Adipose tissue (tissue), 3 donors: ENCODE data around the gene IRF8. TPM values are rescaled to one million over a fixed set of nuclear protein-coding genes. Genes with fewer than 3 reads are reported as not detected.

Experiments used
- H3K27ac ChIP-seq: one replicate; pipeline ENCODE4 v1.5.1; 2013; ENCODE audit warnings: low read depth, low read length
- WGBS, 3 donors: extraction: QIAGEN DNeasy Blood & Tissue Kit; methylation state at CpG; one replicate each; pipeline ENCODE4 v1.1.7; 2013; 5-methylcytosine and 5-hydroxymethylcytosine counted together
- polyA plus RNA-seq, 3 donors: library from polyadenylated mRNA; stranded (reverse); fragments of 200-250 nt; gene quantifications; one replicate each; pipeline ENCODE4 v1.2.3, GENCODE V29; 2013
- donor health status: healthy with polysubstance abuse.
- donor health status: Bipolar disorder and iron deficiency.
- donor health status: healthy.

IRF8 gene
- polyA plus RNA-seq, 3 donors = 7.0 to 96.5 (median 10.3) TPM

GRCh38 chr16:85908444-85908843 lies 9.5 kb downstream of the IRF8 start:
- no peak overlapping the region for H3K27ac ChIP-seq
- WGBS, 3 donors = 41 to 76% (median 57%) methylated on average over 3 of the region's 3 CpGs

DNA sequence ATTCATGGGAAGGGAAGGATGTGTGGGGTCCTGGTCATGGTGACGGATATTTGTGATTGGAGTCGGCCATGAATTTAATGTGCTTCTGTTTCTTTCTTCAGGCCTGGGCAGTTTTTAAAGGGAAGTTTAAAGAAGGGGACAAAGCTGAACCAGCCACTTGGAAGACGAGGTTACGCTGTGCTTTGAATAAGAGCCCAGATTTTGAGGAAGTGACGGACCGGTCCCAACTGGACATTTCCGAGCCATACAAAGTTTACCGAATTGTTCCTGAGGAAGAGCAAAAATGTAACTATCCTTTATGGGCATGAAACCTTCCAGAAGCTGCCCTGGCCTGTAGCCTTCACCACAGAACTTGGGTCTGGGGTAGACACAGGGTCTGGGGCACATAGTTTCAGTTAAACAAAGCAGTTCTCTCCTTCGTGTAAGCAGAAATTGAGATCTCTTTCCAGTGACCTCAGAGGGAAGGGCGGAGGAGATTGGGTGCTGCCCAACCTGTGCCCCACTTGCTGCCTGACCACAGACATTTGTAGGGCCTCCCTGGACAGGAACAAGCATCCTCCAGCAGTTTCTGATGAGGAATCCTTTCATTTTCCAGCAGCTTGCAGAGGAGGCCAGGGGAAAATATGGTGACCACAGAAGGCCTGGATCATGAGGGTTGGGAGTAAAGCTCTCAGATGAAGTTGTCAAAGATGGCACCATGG lies 10.1 kb downstream of the IRF8 start:
- WGBS, 3 donors = 44 to 78% (median 46%) methylated on average over 10 of the region's 10 CpGs
- no peak overlapping the region for H3K27ac ChIP-seq

- H3K27ac ChIP-seq = no peak overlapping the region
- 88 to 90% (median 89%) methylated on average over 17 of the region's 17 CpGs for WGBS, 3 donors
Measured at GRCh38 chr16:85909932-85910853, 11.2 kb downstream of the IRF8 start.

DNA sequence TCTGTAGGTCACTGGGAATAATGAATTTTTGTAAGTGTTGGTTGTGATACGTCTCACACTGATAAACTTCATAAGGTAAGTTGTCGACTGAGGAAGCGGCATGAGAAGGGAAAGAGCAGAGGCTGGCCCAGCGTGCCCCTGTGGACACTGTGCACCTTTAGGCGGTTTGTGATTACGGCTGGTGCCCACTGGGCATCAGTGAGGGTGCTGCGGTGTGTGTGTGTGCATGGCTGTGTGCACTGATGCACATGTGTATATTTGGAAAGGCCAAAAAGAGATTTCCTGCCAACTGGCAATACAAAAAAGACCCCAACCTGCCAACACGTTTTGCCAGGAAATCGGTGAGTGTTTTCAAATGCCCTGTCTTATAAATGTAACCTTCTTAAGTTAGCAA lies 11.9 kb downstream of the IRF8 start:
- no peak overlapping the region for H3K27ac ChIP-seq
- WGBS, 3 donors = 83 to 85% (median 84%) methylated on average over 9 of the region's 9 CpGs

GRCh38 chr16:85911251-85911930 lies 12.4 kb downstream of the IRF8 start:
- WGBS, 3 donors = 81 to 87% (median 86%) methylated on average over 15 of the region's 15 CpGs
- no peak overlapping the region for H3K27ac ChIP-seq

- H3K27ac ChIP-seq = no peak overlapping the region
- WGBS, 3 donors = 34 to 64% (median 39%) methylated on average over 13 of the region's 13 CpGs
Measured at GRCh38 chr16:85912211-85912974, 13.4 kb downstream of the IRF8 start.

DNA sequence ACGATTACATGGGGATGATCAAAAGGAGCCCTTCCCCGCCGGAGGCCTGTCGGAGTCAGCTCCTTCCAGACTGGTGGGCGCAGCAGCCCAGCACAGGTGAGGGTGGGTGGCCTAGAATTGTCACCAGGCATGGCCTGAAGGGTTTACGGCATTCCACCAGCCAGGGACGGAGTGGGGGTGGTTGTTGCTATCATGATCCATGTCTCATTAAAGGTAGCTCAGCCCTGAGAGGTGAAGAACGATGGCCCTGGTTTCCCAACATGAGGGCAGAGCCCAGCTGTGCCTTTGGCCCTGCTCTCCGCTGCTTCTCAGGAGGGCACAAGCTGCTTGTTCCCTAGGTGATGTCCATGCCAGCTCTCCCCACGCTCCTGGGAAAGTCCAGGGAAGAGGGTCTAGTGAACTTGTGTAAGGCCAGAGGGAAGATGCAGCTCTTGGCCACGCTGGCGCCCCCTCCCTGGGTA lies 14.2 kb downstream of the IRF8 start:
- no peak overlapping the region for H3K27ac ChIP-seq
- WGBS, 3 donors = 88 to 94% (median 90%) methylated on average over 12 of the region's 12 CpGs

GRCh38 chr16:85913688-85914422 lies 14.9 kb downstream of the IRF8 start:
- H3K27ac ChIP-seq = no peak overlapping the region
- 58 to 89% (median 63%) methylated on average over 15 to 16 of the region's 16 CpGs for WGBS, 3 donors

DNA sequence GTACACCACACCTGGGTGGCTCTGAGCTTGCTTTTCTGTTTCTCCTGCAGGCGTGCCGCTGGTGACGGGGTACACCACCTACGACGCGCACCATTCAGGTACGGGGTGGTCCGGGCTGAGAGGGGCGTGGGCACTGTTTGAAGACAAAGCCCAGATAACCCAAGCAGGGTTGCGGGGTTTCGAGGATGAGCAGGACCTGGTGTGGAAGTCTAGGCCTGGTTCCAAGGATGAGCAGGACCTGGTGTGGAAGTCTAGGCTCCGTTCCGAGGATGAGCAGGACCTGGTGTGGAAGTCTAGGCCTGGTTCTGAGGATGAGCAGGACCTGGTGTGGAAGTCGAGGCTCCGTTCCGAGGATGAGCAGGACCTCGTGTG lies 15.4 kb downstream of the IRF8 start:
- no peak overlapping the region for H3K27ac ChIP-seq
- 94 to 97% (median 96%) methylated on average over 17 of the region's 17 CpGs for WGBS, 3 donors

DNA sequence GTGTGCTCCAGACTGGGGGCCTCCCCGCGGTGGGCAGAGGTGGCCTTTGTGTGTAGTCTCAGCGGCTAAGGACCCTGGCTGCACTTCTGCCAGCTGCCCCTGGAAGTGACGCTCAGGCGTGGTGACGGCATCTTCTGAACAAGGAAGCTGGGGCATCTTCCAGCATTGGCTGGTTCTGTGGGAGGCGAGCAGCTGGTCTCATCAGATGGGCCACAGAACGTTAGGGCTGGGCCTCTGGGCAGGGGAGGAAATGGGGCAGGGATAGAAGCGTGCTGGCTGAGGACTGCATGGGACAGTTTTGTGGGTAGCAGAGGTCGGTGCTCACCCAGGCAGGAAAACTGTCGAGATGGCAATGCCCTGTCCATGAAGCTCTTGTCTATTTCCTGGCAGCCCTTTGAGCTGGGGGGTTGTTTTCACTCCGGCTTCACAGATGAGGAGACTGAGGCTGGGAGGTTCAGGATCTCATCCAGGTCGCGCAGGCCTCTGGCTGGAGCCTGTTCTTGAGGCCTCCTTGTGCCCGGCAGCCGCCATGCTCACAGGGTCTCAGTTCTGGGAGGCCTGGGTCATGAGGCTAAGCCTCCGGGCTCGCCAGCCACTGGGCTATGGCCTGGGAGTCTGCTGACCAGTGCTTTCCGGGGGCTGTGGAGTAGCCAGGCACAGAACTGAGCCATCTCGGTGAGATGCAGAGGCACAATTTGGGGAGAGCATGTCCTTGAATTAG lies 16.3 kb downstream of the IRF8 start:
- H3K27ac ChIP-seq = no peak overlapping the region
- WGBS, 3 donors = 79 to 83% (median 83%) methylated on average over 20 of the region's 20 CpGs

DNA sequence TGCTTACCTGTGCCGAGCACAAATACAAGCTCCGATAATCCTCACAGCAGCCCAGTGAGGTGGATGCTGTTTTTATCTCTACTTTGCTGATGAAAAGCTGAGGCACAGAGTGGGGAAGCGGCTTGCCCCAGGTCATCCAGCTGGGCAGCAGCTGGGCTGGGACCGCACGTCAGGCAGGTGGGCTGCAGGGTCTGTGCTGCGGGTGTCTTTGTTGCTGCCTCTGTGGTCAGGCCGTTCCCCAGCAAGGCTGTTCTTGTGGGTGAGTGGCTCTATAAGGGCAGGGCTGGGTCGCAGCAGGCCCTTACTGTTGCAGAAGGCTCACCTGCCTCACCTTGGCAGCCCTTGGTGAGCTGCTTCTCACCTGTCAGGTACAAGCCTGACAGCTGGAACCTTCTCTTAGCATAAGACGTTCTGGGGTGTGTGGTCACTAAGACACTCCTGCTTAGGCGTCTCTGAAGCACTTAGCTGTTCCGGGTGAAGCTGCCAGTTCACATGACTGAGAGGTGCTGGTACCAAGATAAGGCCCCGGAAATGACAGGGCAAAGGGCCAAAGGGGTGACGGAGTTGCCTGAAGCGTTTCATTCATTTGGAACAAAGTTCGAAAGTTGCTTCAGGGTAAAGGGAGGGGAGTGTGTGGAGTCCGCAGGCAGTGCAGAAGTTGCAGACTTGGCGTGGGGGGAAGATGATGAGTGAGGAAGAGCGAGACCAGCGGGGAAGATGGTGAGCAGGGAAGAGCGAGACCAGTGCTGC lies 17.4 kb downstream of the IRF8 start:
- 52 to 64% (median 61%) methylated on average over 20 of the region's 20 CpGs for WGBS, 3 donors
- no peak overlapping the region for H3K27ac ChIP-seq

GRCh38 chr16:85917012-85917411 lies 18.1 kb downstream of the IRF8 start:
- 80 to 93% (median 90%) methylated on average over 6 of the region's 6 CpGs for WGBS, 3 donors
- H3K27ac ChIP-seq = no peak overlapping the region

DNA sequence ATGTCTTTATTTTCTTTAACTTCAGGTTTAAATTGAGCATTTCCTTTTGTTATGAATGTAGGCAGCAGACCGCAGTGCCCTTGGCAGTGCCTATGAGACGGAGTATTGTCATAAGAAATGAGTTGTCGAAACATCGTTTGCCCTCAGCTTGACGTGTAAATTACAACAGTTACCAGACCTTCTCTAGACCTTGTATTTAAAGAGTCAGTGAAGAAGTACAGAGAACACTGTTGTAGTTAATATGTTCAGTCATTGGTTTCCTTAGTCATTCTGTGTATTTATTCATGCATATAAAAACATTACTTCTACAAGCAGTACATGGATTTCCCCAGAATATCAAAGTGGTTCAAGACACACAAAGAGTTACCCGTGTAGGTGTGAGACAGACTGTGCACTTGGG lies 19.0 kb downstream of the IRF8 start:
- H3K27ac ChIP-seq = no peak overlapping the region
- WGBS, 3 donors = 81 to 88% (median 86%) methylated on average over 6 of the region's 6 CpGs

- no peak overlapping the region for H3K27ac ChIP-seq
- 94 to 97% (median 95%) methylated on average over 28 to 30 of the region's 30 CpGs for WGBS, 3 donors
Measured at GRCh38 chr16:85918436-85918835, 19.5 kb downstream of the IRF8 start.

- WGBS, 3 donors = 82 to 93% (median 87%) methylated on average over 29 of the region's 29 CpGs
- H3K27ac ChIP-seq = no peak overlapping the region
Measured at GRCh38 chr16:85919271-85920267, 20.6 kb downstream of the IRF8 start.
